HG03439 (cell line): ENCODE measurements around the gene ENDOD1.

ENCODE experiments used
- ATAC-seq: cut with Tn5 transposase; IDR thresholded peaks from one replicate; pipeline ENCODE4 v1.9.1; 2021; ENCODE audit warnings: mild to moderate bottlenecking, moderate library complexity; ENCODE audit not compliant: unreplicated experiment

Gene ENDOD1

GRCh38 chr11:95142431-95142830, 52.8 kb downstream of the ENDOD1 start:
- no peak for ATAC-seq

GRCh38 chr11:95143106-95143681, 53.5 kb downstream of the ENDOD1 start:
- no peak for ATAC-seq

- no peak for ATAC-seq
Measured at GRCh38 chr11:95144313-95145235, 54.9 kb downstream of the ENDOD1 start.

GRCh38 chr11:95145430-95146060, 55.9 kb downstream of the ENDOD1 start:
- ATAC-seq: no peak

GRCh38 chr11:95147364-95147905, 57.8 kb downstream of the ENDOD1 start:
- ATAC-seq: no peak

GRCh38 chr11:95148406-95148805, 58.8 kb downstream of the ENDOD1 start:
- ATAC-seq: no peak

GRCh38 chr11:95148938-95149337, 59.3 kb downstream of the ENDOD1 start:
- ATAC-seq: no peak

GRCh38 chr11:95149651-95150364, 60.2 kb downstream of the ENDOD1 start:
- no peak for ATAC-seq

GRCh38 chr11:95150956-95151684, 61.5 kb downstream of the ENDOD1 start:
- ATAC-seq: peak; percentile 91

- ATAC-seq: no peak
Measured at GRCh38 chr11:95152876-95153856, 63.5 kb downstream of the ENDOD1 start.

GRCh38 chr11:95153857-95154246, 64.2 kb downstream of the ENDOD1 start:
- ATAC-seq: no peak

- ATAC-seq: no peak
Measured at GRCh38 chr11:95154514-95154913, 64.9 kb downstream of the ENDOD1 start.

- no peak for ATAC-seq
Measured at GRCh38 chr11:95155385-95155784, 65.7 kb downstream of the ENDOD1 start.

- ATAC-seq: no peak
Measured at GRCh38 chr11:95156133-95156721, 66.6 kb downstream of the ENDOD1 start.

GRCh38 chr11:95156916-95157541, 67.4 kb downstream of the ENDOD1 start:
- ATAC-seq: no peak

GRCh38 chr11:95157824-95158223, 68.2 kb downstream of the ENDOD1 start:
- ATAC-seq: no peak

GRCh38 chr11:95161248-95161647, 71.6 kb downstream of the ENDOD1 start:
- ATAC-seq: no peak

- ATAC-seq: no peak
Measured at GRCh38 chr11:95163106-95163505, 73.5 kb downstream of the ENDOD1 start.
